ENCODE measurements around the gene GRAMD4.

DNA sequence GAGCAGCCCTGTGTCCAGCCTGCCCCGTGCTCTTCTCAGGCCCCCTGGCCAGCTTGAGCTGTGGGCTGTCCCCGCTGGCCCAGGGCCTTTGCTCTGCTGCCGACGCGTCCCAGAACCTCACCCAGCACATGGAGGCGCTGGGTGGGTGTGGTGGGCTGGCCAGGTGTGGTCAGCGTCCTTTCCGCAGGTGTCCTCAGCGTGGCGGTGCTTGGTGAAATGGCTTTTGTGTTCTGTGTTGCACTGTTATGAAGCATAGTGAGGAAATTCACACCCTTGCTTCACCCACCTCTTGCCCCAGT lies 37.4 kb downstream of the GRAMD4 start:
- no peak for TF ChIP-seq EZH2 (IDR thresholded peaks at IDR 0.05; ENCODE audit: insufficient read depth, poor library complexity, severe bottlenecking)
- no peak for TF ChIP-seq EZH2phosphoT487 (IDR thresholded peaks at IDR 0.05; ENCODE audit: insufficient read depth, low read depth)
